GM18508 (cell line): ENCODE measurements around the gene DSCAML1.

Experiments used
- ATAC-seq: cut with Tn5 transposase; IDR thresholded peaks from one replicate; pipeline ENCODE4 v1.9.1; 2021; ENCODE audit warnings: moderate number of reproducible peaks; ENCODE audit not compliant: insufficient read depth, unreplicated experiment

The DSCAML1 gene

GRCh38 chr11:117572129-117572528 lies 224.9 kb downstream of the DSCAML1 start:
- ATAC-seq, result no peak

GRCh38 chr11:117570701-117571100 lies 226.3 kb downstream of the DSCAML1 start:
- no peak for ATAC-seq

GRCh38 chr11:117569911-117570310 lies 227.1 kb downstream of the DSCAML1 start:
- ATAC-seq, result no peak

DNA sequence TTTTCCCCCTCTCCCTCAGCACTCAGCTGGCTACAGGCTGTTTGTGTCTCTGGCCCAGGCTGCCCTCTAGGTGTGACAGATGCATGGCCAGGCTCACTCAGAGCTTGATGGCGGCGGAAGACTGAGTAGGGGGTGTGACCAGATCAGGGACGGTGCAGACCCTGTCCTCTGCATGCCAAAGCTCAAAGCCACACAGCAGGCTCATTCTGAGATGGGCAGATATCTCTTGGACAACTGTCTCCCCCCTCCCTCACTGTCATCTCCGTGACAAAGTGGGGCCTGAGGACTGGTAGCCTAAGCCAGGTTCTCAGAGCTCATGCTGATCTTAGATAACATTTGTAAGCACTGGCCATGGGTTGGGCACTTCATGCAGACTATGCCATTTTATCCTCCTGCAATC lies 231.3 kb downstream of the DSCAML1 start:
- ATAC-seq, result no peak

DNA sequence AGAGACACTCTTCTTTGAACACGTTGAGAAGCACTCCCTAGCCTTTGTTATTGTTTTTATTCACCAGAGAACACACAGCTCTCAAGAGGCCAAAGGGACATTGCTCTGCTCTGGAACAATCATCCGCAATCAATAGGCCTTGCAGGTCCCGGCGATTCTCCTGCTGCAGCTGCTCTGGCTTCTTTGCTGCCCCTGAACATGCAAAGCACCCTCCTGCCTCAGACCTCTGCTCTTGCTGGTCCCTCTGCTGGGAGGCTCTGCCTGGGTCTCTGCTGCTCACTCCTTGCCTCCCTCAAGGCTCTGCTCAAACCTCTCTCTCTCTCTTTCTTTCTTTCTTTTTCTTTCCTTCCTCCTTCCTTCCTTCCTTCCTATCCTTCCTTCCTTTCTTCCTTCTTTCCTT lies 232.7 kb downstream of the DSCAML1 start:
- no peak for ATAC-seq

GRCh38 chr11:117563556-117563955 lies 233.5 kb downstream of the DSCAML1 start:
- no peak for ATAC-seq

- no peak for ATAC-seq
Observed at GRCh38 chr11:117562136-117562535, 234.9 kb downstream of the DSCAML1 start.

GRCh38 chr11:117560780-117561530 lies 236.1 kb downstream of the DSCAML1 start:
- ATAC-seq, result no peak

DNA sequence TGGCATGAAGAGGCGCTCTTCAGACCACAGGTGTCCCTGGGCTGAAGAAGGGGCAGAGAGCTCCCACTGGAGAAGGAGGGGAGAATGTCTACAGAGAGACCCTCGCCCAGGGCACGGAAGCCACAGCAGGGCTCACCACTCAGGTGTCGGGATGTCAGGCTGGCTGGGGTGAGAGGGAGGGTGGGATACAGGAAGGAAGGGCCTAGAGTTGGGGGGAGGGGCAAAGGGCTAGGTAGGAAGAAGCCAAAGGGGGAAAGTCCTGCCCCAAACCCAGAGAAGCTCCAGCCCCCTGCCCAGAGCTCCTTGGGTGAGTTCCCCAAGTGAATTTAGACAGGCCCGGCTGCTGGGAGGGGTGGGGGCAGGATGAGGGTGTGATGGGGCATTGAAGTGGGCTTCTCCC lies 237.3 kb downstream of the DSCAML1 start:
- no peak for ATAC-seq

DNA sequence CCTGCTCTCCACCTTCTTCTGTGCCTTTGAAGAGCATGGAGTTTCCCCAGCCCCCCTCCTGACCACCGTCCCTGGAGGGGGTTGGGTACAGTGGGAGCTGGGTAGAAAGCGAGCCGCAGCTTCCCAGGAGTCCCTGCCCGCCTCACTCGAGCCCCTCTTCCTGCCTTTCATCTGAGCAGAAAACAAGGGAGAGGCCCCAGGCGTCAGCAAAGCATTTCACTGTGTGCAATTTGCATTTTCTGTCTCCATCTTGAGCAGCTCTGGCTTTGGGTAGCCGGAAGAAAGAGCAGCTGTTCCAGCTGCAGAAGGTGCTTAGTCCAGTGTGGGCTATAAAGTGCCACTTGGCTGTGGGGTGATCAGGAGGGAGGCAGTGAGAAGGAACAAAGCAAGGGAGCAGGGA lies 239.7 kb downstream of the DSCAML1 start:
- ATAC-seq, result no peak

DNA sequence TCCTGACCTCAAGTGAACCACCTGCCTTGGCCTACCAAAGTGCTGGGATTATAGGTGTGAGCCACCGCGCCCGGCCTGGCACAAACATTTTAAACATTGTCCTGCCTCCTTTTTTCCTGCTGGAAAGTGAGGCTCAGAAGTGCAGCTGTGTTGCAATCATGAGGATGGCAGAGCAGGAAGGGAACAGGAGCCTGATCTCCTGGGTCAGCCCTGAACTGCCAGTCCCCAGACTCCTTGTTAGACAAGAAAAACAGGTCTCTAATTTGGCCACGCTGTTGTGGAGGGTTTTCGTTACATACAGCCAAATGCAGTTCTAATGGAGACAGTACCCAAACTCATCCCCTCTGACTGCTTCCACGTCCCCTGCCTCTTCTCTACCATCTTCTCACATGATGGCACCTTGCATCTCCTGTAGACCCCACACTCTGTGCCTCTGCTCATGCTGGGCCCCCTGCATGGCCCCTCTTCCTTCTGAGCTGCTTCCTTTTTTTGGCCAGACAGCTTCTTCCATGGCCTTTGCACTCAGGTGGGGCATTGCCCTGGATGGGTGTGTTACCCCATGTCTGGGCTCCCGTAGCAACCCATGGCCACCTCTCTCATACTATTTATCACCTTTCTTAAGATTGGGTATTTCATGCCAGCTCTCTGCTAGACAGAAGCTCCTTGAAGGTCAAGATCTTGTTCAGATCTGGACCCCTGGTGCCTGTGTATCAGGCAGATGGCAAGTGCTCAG lies 242.2 kb downstream of the DSCAML1 start:
- ATAC-seq, result no peak

DNA sequence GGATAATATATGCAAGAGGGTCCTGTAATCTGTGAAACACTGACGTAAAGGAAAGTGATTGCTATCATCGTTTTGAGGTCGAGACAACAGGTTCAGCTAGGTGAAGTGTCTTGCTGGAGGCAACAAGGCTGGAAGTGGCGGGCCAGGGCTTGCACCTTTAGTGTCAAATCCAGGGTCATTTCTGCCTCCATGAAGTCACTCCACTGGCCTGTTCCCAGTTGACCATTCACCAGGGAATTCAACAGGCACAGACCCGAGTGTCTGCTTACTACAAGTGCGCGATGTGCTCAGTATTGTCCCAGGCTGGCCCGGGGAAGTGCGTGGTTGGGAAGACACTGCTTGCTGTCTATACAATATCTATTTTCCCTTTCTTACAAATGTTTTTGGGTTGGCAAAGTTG lies 244.4 kb downstream of the DSCAML1 start:
- no peak for ATAC-seq

DNA sequence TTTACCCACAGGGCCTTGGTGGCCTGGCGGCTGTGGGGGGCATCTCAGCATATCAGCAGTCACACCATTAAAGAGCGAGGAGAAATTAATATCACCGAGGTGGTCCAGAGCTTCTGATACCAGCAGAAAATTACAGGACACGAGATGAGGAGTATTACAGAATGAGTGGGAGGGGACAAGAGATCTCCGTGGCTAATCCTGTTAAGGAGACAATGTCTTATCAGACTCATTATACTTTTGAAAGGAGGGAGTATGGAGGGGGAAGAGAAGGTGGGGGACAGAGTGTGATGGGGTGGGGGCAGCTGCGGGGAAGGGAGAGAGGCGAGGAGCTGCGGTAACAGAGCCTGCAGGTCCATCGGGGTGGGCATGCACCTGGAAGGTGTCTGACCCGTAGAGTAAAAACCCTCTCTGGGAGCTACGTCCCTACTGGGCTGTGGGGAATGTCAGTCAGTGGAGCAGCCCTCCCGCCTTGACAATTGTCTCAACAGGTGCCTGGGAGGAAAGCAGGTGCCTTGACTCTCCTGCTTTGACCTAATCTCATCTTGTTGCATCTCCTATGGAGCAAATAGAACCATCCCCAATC lies 245.2 kb downstream of the DSCAML1 start:
- no peak for ATAC-seq

GRCh38 chr11:117550466-117550865 lies 246.6 kb downstream of the DSCAML1 start:
- no peak for ATAC-seq

- no peak for ATAC-seq
Observed at GRCh38 chr11:117549417-117549816, 247.6 kb downstream of the DSCAML1 start.

- ATAC-seq, result no peak
Observed at GRCh38 chr11:117548876-117549275, 248.1 kb downstream of the DSCAML1 start.

- ATAC-seq, result no peak
Observed at GRCh38 chr11:117547946-117548345, 249.1 kb downstream of the DSCAML1 start.

- ATAC-seq, result no peak
Observed at GRCh38 chr11:117547195-117547850, 249.7 kb downstream of the DSCAML1 start.

GRCh38 chr11:117546431-117547194 lies 250.4 kb downstream of the DSCAML1 start:
- ATAC-seq, result no peak

GRCh38 chr11:117545706-117546105 lies 251.3 kb downstream of the DSCAML1 start:
- no peak for ATAC-seq
